CD8-positive, alpha-beta memory T cell (primary cell): ENCODE data around the gene CEMP1. TPM values are rescaled to one million over a fixed set of nuclear protein-coding genes. Genes with fewer than 3 reads are reported as not detected.

Source experiments
- CTCF ChIA-PET: fragments of 350-600 bp; sonication (Branson Sonifier 250); formaldehyde crosslinking; loops from one replicate; lab custom pipeline; 2021; ENCODE audit warnings: antibody characterized with exemption; lab: Charles Lee
- POLR2A ChIA-PET: fragments of 350-600 bp; sonication (Branson Sonifier 250); formaldehyde crosslinking; loops from one replicate; lab custom pipeline; 2021; ENCODE audit warnings: antibody characterized with exemption; lab: Charles Lee
- DNase-seq, 5 donors: peaks; one replicate each; pipeline versions ENCODE4 v3.0.0 to v3.0.0-alpha.2; 2020 to 2022; ENCODE audit warnings: mixed read lengths in 1 of 5
- H3K27ac ChIP-seq: one replicate; pipeline ENCODE4 v1.7.0; 2013; ENCODE audit warnings: low read depth, mild to moderate bottlenecking, low read length, moderate library complexity
- H3K27me3 ChIP-seq: 2 replicates; pipeline ENCODE4 v1.7.0; 2013; ENCODE audit warnings: low read length, mild to moderate bottlenecking; ENCODE audit not compliant: insufficient read depth, poor library complexity, severe bottlenecking
- H3K36me3 ChIP-seq: 2 replicates; pipeline ENCODE4 v1.7.0; 2013; ENCODE audit warnings: mild to moderate bottlenecking, low read length, moderate library complexity; ENCODE audit not compliant: insufficient read depth
- H3K4me1 ChIP-seq: 2 replicates; pipeline ENCODE4 v1.7.0; 2013; ENCODE audit warnings: mild to moderate bottlenecking, low read length, moderate library complexity; ENCODE audit not compliant: insufficient read depth
- H3K4me3 ChIP-seq: 2 replicates; pipeline ENCODE4 v1.7.0; 2013; ENCODE audit warnings: mild to moderate bottlenecking, low read length
- H3K9me3 ChIP-seq: 2 replicates; pipeline ENCODE4 v1.7.0; 2013; ENCODE audit warnings: mild to moderate bottlenecking, low read length
- H3K27ac Mint-ChIP-seq, 8 donors: one replicate each; pipeline ENCODE4 v1.8.0; 2020 to 2021; ENCODE audit warnings: mixed read lengths in 8 of 8, mild to moderate bottlenecking in 6 of 8, inconsistent platforms in 3 of 8, moderate library complexity in 3 of 8
- H3K27me3 Mint-ChIP-seq, 2 donors: one replicate each; pipeline ENCODE4 v1.8.0; 2020 to 2021; ENCODE audit warnings: mixed read lengths in 2 of 2, mild to moderate bottlenecking in 1 of 2, moderate library complexity in 1 of 2
- H3K36me3 Mint-ChIP-seq, 3 donors: one replicate each; pipeline ENCODE4 v1.8.0; 2020 to 2021; ENCODE audit warnings: mixed read lengths in 3 of 3, inconsistent platforms in 1 of 3, mild to moderate bottlenecking in 1 of 3
- H3K4me1 Mint-ChIP-seq, 3 donors: one replicate each; pipeline ENCODE4 v1.8.0; 2020 to 2021; ENCODE audit warnings: mixed read lengths in 3 of 3, inconsistent platforms in 1 of 3, mild to moderate bottlenecking in 1 of 3
- H3K4me3 Mint-ChIP-seq, 7 donors: one replicate each; pipeline ENCODE4 v1.8.0; 2020 to 2021; ENCODE audit warnings: mixed read lengths in 7 of 7, mild to moderate bottlenecking in 6 of 7, moderate library complexity in 4 of 7, inconsistent platforms in 2 of 7
- H3K9me3 Mint-ChIP-seq, 5 donors: one replicate each; pipeline ENCODE4 v1.8.0; 2020 to 2022; ENCODE audit warnings: mixed read lengths in 5 of 5, mild to moderate bottlenecking in 3 of 5, moderate library complexity in 2 of 5, inconsistent platforms in 1 of 5
- polyA plus RNA-seq: library from polyadenylated mRNA; unstranded; fragments of 300-500 nt; fragmentation: Illumina TruSeq; gene quantifications from one replicate; pipeline ENCODE4 v1.2.3, GENCODE V29; 2021
- total RNA-seq, 2 experiments: library from RNA; stranded (reverse); gene quantifications; one replicate each; pipeline ENCODE4 v1.2.3, GENCODE V29; 2021

Gene CEMP1
- total and polyA plus RNA-seq, 3 experiments from 2014 or later: 0.16 to 3.3 TPM; not detected in 1

GRCh38 chr16:2485811-2486507 is 45.2 kb downstream of the CEMP1 start:
- Mint-ChIP-seq H3K9me3 (no peaks in the 10 kb centered on the region), H3K36me3 (no peaks in the 10 kb centered on the region)

DNA sequence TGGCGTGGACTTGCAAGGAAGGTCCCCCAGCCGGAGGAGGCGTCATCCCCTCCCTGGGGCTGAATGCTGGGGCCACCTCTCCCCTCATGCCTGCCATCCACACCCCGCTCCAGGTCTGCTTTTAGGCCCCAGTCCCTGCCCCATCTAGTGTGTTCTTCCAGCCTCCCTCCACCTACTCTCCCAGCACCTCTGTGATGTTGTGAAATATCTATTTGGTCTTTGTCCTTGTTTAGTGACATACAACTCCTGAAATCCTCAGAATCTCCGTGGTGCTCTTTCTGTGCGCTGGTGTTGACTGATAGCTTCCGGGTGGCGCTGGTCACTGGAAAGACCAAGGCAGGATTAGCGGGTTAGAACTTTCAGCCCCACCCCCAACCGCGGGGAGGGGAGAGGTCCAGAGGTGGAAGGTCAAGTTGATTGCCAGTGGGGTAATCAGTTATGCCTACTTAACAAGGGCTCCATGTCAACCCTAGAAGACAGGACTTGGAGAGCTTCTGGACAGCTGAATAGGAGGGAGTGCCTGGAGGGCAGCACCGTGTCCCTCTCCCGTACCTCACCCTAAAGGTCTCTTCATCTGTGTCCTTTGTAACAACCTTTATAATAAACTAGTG is 46.2 kb downstream of the CEMP1 start:
- Mint-ChIP-seq H3K27me3 (no peaks in the 10 kb centered on the region), H3K27ac (peak overlapping the region in 5 of 8 donors; percentile 0 to 74 (median 40)), H3K4me3 (peak overlapping the region in 2 of 7 donors; percentile 28 to 80), H3K36me3 (peaks cover 0 to 2% (median 0%) of the 10 kb centered on the region in 3 donors), H3K9me3 (no peaks in the 10 kb centered on the region), H3K4me1 (peaks cover 13 to 28% (median 16%) of the 10 kb centered on the region in 3 donors)
- DNase-seq: no peak
- POLR2A ChIA-PET: no interaction called here
- Histone ChIP-seq H3K9me3 (no peaks in the 10 kb centered on the region), H3K4me1 (peaks cover 14% of the 10 kb centered on the region), H3K36me3 (no peaks in the 10 kb centered on the region), H3K27me3 (no peaks in the 10 kb centered on the region), H3K4me3 (no peak overlapping the region), H3K27ac (peak overlapping the region; percentile 24)
- CTCF ChIA-PET: no interaction called here

More at GRCh38 chr16:2485811-2486507, 45.2 kb downstream of the CEMP1 start:
- Mint-ChIP-seq H3K27me3 (no peaks in the 10 kb centered on the region), H3K4me3 (no peak overlapping the region), H3K27ac (peak overlapping the region in 1 of 8 donors; percentile 83), H3K4me1 (peaks cover 13 to 28% (median 16%) of the 10 kb centered on the region in 3 donors)
- DNase-seq: no peak
- H3K27me3 ChIP-seq: no peaks in the 10 kb centered on the region
- H3K4me3 ChIP-seq: no peak overlapping the region
- H3K27ac ChIP-seq: no peak overlapping the region
- ChIA-PET CTCF (interaction anchor here (1.4 to 1.5 kb wide), 4 partner anchors 11 to 291 kb away, joined by 3 to 9 read pairs (median 4); partner anchors contain the start of gene TBC1D24), POLR2A (no interaction called here)
- H3K9me3 ChIP-seq: no peaks in the 10 kb centered on the region
- H3K4me1 ChIP-seq: peaks cover 14% of the 10 kb centered on the region
- no peaks in the 10 kb centered on the region for H3K36me3 ChIP-seq

GRCh38 chr16:2483939-2484897 is 47.0 kb downstream of the CEMP1 start:
- H3K27me3 Mint-ChIP-seq: no peaks in the 10 kb centered on the region
- POLR2A ChIA-PET: no interaction called here
- CTCF ChIA-PET: no interaction called here

DNA sequence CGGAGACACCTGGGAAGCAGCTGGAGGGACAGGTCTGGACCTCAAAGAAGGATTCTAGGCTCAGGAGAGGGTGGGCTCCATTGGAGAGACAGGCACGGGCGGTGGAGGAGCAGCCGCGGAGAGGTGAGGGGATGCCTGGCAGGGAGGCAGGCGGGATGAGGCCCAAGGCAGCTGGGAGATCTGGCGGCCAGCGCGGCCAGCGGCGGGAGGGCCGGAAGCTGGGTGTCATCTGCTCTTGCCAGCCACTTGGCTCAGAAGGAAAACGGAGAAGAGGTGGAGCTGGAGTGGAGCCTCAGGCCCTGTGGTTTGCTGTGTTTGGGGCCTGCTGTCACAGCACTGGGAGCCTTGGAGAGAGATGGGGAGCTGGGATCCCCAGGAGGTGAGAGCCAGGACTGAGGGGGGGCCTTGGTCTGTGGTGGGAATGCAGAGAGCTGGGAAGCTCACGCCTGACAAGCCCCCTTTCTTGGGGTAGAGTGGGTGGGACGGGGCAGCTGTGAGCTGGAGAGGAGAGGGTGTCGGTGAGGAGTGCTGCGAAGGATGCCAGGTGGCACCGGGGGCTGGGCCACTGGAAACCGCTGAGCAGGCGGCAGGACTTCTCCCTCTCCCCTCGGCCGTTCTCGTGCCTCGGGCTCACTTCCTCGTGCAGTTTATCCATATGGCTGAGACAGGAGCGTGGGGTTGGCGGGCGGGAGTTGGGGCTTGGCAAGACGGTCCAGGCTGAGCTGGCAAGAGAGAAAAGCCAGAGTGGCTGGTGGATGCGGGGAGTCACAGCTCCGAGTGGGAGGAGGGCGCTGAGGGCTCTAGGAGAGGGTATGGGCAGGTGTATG is 48.3 kb downstream of the CEMP1 start:
- Histone ChIP-seq H3K9me3 (no peaks in the 10 kb centered on the region), H3K36me3 (no peaks in the 10 kb centered on the region), H3K4me1 (peaks cover 14% of the 10 kb centered on the region), H3K27me3 (no peaks in the 10 kb centered on the region), H3K4me3 (no peak overlapping the region), H3K27ac (no peak overlapping the region)
- peak overlapping the region in 1 of 7 donors; percentile 29 for H3K4me3 Mint-ChIP-seq
- DNase-seq: no peak
- peak overlapping the region in 5 of 8 donors; percentile 4 to 61 (median 60) for H3K27ac Mint-ChIP-seq
- no peaks in the 10 kb centered on the region for H3K27me3 Mint-ChIP-seq
- no peaks in the 10 kb centered on the region for H3K9me3 Mint-ChIP-seq
- ChIA-PET POLR2A (no interaction called here), CTCF (interaction anchor here (1.6 kb wide), 1 partner anchor 18 kb away, joined by 3 read pairs; no protein-coding TSS in a partner anchor)
- peaks cover 13 to 28% (median 16%) of the 10 kb centered on the region in 3 donors for H3K4me1 Mint-ChIP-seq
- H3K36me3 Mint-ChIP-seq: peaks cover 0 to 2% (median 0%) of the 10 kb centered on the region in 3 donors

More at GRCh38 chr16:2483939-2484897, 47.0 kb downstream of the CEMP1 start:
- no peak for DNase-seq
- peaks cover 0 to 2% (median 0%) of the 10 kb centered on the region in 3 donors for H3K36me3 Mint-ChIP-seq
- no peaks in the 10 kb centered on the region for H3K27me3 ChIP-seq
- H3K4me1 ChIP-seq: peaks cover 14% of the 10 kb centered on the region
- no peak overlapping the region for H3K4me3 ChIP-seq
- peaks cover 13 to 28% (median 16%) of the 10 kb centered on the region in 3 donors for H3K4me1 Mint-ChIP-seq
- no peaks in the 10 kb centered on the region for H3K9me3 ChIP-seq
- H3K4me3 Mint-ChIP-seq: no peak overlapping the region
- H3K9me3 Mint-ChIP-seq: no peaks in the 10 kb centered on the region
- peak overlapping the region; percentile 24 for H3K27ac ChIP-seq
- no peaks in the 10 kb centered on the region for H3K36me3 ChIP-seq
- H3K27ac Mint-ChIP-seq: peak overlapping the region in 2 of 8 donors; percentile 44 to 55

- H3K4me1 Mint-ChIP-seq: peaks cover 13 to 24% (median 16%) of the 10 kb centered on the region in 3 donors
- peaks cover 0 to 2% (median 0%) of the 10 kb centered on the region in 3 donors for H3K36me3 Mint-ChIP-seq
- Histone ChIP-seq H3K27me3 (no peaks in the 10 kb centered on the region), H3K4me3 (no peak overlapping the region), H3K36me3 (no peaks in the 10 kb centered on the region), H3K9me3 (no peaks in the 10 kb centered on the region), H3K27ac (no peak overlapping the region), H3K4me1 (peaks cover 10% of the 10 kb centered on the region)
- ChIA-PET POLR2A (no interaction called here), CTCF (interaction anchor here (1.6 kb wide), 1 partner anchor 19 kb away, joined by 3 read pairs; no protein-coding TSS in a partner anchor)
- no peaks in the 10 kb centered on the region for H3K9me3 Mint-ChIP-seq
- no peak overlapping the region for H3K4me3 Mint-ChIP-seq
- DNase-seq: no peak
- H3K27me3 Mint-ChIP-seq: no peaks in the 10 kb centered on the region
- H3K27ac Mint-ChIP-seq: peak overlapping the region in 1 of 8 donors; percentile 60
Measured at GRCh38 chr16:2482249-2482648, 49.0 kb downstream of the CEMP1 start.

DNA sequence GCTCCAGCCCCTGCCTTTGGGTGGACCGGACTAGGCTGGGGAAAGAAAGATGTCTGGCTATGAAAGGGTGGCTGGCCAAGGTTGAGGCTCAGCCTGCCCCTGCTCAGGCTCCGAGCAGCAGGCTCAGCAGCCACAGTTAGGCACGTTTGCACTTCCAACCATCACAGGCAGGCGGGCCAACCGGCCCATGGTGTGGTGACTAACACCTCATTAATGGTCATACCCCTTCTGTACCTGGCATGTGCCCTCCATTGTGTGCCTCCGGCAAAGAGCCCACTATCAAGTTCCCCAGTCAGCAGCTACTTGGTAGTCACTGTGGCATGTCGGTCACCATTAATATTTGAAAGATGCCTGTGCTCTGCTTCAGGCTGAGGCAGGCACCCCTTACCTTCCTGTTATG is 49.5 kb downstream of the CEMP1 start:
- no peak for DNase-seq
- Mint-ChIP-seq H3K4me3 (no peak overlapping the region), H3K4me1 (peaks cover 11 to 23% (median 13%) of the 10 kb centered on the region in 3 donors), H3K9me3 (no peaks in the 10 kb centered on the region), H3K27ac (no peak overlapping the region), H3K36me3 (peaks cover 0 to 2% (median 0%) of the 10 kb centered on the region in 3 donors), H3K27me3 (no peaks in the 10 kb centered on the region)
- Histone ChIP-seq H3K9me3 (no peaks in the 10 kb centered on the region), H3K4me3 (no peak overlapping the region), H3K27ac (no peak overlapping the region), H3K27me3 (no peaks in the 10 kb centered on the region), H3K4me1 (peaks cover 4% of the 10 kb centered on the region), H3K36me3 (no peaks in the 10 kb centered on the region)
- ChIA-PET CTCF (no interaction called here), POLR2A (no interaction called here)

GRCh38 chr16:2480948-2481347 is 50.3 kb downstream of the CEMP1 start:
- Mint-ChIP-seq H3K27me3 (no peaks in the 10 kb centered on the region), H3K4me3 (peak overlapping the region in 1 of 7 donors; percentile 22), H3K9me3 (no peaks in the 10 kb centered on the region), H3K27ac (no peak overlapping the region), H3K4me1 (peaks cover 17 to 24% (median 18%) of the 10 kb centered on the region in 3 donors), H3K36me3 (peaks cover 0 to 2% (median 0%) of the 10 kb centered on the region in 3 donors)
- no peaks in the 10 kb centered on the region for H3K36me3 ChIP-seq
- DNase-seq: no peak
- peaks cover 4% of the 10 kb centered on the region for H3K4me1 ChIP-seq
- CTCF ChIA-PET: no interaction called here
- H3K4me3 ChIP-seq: no peak overlapping the region
- no peaks in the 10 kb centered on the region for H3K27me3 ChIP-seq
- no peaks in the 10 kb centered on the region for H3K9me3 ChIP-seq
- no peak overlapping the region for H3K27ac ChIP-seq
- POLR2A ChIA-PET: no interaction called here
